IPS DF 19.7 (cell line): Measurements from ENCODE around the gene MAP2K5.
"Not testable (repeated sequence)": the region's sequence is repeated elsewhere in the genome, so short reads cannot be mapped to it uniquely, and the experiment has no call there.

Source experiments
- DNase-seq: peaks from one replicate; pipeline ENCODE4 v3.0.0-alpha.2; 2013; ENCODE audit warnings: low read depth, low spot score

Gene MAP2K5

DNA sequence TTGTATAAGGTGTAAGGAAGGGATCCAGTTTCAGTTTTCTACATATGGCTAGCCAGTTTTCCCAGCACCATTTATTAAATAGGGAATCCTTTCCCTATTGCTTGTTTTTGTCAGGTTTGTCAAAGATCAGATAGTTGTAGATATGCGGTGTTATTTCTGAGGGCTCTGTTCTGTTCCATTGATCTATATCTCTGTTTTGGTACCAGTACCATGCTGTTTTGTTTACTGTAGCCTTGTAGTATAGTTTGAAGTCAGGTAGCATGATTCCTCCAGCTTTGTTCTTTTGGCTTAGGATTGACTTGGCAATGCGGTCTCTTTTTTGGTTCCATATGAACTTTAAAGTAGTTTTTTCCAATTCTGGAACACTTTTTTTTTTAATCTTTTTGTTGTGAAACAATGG, 130.3 kb downstream of the MAP2K5 start:
- not testable (repeated sequence) for DNase-seq

DNA sequence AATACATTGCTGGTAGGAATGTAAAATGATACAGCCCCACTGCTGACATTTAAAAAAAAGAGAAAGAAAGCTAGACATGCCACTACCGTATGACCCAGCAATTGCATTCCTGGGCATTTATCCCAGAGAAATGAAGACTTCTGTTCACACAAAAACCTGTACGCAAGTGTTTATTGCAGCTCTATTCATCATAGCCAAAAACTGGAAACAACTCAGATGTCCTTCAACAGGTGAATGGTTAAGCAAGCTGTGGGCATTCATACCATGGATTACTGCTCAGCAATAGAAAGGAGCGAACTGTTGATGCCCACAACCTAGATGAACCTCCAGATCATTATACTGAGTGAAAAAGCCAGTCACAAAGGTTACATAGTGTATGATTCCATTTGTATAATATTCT, 132.5 kb downstream of the MAP2K5 start:
- DNase-seq: no peak

DNA sequence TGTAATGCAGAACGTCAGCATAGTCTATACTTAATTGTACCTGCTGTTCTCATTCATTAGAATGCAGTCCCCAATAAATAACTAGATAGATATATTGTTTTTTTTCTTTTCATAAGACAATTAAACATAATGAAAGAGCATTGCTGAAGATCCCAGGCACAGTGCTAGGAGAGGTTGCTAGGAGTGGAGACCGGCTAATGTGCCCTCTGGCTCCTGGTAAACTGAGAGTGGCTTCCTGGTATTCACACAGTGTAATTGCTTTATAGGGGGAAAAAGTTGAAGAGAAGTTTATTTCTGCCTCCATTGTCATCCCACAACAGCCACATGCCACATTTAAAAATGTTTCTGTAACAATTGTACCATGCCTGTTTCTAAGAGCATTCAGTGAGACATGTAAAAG, 135.6 kb downstream of the MAP2K5 start:
- DNase-seq: no peak

DNA sequence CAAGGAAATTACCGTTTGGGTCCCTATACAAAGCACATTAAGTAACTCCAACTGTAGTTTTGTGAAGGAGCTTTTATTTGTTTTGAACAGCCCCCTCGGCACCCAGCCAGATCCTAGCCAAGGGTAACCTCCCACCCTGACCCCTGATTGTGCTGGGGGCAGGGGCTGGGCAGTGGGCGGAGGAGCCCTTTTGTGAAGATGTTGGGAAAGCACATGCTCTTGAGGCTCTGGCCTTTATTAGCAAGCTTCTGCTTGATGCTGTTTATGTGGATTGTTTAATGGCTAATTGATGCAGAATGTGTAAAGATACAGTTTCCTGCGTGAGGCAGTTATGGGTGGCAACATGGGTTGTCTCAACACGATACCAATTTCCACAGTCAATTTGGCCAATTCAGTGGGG, 136.5 kb downstream of the MAP2K5 start:
- DNase-seq: no peak

DNA sequence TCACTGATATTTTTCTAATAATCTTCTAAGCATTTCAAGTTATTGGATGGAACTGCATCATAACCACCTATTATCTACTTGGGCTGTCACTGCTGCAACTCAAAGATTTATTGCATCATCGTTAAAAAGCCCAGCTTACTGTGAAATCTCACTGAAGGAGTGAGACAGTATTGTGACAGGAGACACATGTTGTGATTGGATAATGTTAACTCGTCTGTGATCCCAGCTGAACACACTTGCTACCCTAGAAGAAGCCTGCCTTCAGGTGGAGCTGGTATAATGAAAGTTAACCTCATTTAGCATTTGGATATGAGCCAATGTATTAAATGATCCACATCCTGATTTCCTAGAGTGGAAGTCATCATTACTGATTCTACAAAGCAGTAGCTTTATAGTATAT, 138.1 kb downstream of the MAP2K5 start:
- no peak for DNase-seq

DNA sequence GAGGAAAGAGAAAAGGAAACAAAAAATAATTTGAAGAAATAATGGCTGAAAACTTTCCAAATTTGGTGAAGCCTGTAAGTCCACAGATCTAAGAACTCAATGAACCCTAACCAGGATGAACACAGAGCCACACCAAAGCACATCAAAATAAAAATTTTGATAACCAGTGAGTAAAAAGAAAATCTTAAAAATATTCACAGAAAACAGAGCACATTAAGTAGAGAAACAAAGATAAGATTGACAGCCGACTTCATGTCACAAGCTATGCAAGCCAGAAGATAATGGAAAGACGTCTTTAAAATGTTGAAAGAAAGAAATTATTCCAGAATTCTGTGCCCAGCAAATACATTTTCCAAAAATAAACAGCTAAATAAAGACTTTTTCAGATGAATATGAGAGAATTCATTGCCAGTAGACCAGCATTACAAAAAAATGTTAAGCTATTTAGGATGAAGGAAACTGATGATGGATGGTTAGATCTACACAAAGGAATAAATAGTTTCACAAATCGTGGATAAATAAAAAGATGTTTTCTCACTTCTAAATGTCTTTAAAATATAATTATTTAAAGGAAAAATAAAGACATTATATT, 142.6 kb downstream of the MAP2K5 start:
- peak; percentile 59 for DNase-seq

DNA sequence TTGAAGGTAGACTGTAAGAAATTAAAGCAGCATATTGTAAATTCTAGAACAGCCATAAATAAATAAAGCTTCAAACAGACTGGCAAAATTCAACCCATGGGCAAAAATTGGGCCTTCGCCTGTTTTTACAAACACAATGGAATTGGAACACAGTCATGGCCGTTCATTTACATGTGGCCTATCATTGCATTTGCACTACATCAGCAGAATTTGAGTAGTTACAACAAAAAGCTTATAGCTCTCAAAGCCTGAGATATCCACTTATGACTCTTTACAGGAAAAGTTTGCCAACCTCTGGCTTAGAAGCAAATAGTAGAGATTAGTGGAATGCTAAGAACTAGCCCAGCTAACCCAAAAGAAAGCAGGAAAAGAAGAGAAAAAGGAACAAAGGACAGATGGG, 143.2 kb downstream of the MAP2K5 start:
- DNase-seq: no peak

DNA sequence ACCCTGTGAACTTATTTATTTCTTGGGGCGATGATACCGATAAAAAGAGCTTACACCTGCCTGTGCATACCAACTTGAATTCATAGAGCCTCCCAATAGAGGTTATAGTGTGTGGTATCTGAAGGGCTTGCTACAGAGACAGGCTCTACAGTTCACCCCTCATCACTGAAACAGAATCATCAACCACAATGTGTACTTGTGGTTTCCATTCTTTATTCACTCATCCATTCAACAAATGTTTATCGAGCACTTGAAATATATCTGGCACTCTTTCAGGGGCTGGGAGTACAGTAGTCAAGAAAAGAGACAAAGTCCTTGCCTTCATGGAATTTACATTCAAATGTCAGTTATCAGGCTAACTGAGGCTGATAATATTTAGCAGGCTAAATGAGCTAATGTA, 148.4 kb downstream of the MAP2K5 start:
- DNase-seq: no peak

DNA sequence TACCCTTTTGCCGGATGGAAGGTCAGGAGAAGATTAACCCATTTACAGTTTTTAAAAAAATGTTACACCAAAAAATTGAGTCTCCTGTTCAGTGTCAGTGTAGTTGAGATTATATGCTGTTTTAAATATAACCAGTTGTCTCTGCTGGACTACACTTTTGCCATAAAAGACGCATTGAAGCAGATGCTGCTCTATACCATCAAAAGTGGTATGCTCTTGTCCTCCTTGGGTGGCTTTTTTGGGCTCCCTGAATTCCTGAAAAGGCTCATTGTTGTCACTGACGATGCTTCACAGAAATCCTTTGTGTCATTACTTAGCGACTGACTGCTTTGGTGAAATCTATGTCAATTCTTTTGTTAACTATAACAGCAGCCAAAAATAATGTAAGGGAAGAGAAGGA, 148.9 kb downstream of the MAP2K5 start:
- no peak for DNase-seq

DNA sequence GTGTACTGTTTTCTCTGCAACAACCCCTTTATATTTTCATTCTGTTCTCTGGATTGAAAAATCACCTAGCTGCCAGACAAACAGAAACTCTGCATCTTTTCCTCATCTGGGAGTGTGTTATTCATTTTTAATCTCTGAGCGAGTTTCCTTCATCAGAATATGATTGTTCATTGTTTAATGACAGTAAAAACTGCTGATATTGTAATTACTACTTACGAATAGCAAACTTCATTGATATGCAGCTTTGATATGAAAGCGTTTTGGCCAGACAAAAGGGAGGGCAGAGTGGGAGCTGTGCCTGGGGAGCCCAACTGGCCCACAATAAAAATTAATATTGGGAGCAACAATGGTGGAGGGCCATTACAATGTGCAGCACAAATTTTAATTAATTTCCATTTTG, 150.1 kb downstream of the MAP2K5 start:
- no peak for DNase-seq

DNA sequence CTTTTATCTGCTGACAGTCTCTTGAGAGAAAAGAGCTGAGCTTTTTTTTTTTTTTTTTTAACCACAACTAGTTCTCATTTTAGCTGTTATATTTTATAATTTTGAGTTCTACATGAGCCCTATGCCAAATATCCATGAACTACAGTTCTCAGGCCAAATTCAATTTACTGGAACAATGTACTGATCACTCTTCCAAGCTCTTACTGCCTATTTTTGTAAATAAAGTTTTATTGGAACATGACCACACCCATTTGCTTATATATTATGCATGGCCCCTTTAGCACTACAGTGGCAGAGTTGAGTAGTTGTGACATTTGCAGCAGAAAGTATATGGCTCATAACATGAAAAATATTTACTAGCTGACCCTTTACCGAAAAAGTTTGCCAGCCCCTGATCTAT, 153.6 kb downstream of the MAP2K5 start:
- DNase-seq: no peak

DNA sequence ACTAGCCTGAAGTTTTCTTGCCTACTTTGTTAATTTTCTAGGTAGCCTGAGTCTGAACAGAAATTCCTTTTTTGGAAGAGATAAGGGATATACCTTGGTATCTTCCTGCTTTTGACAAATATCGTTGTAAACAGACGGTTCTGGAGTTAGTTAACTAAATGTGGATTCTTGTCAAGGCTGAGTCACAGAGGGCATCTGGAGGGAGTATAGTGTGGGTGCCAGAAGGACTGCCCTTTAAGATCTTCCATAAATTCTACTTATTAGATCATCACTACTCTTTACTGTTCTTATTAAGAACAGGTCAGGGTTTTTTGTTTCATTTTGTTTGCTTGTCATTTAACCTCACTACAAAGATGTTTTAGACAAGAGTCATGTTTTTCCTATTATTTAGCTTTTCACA, 157.5 kb downstream of the MAP2K5 start:
- no peak for DNase-seq

DNA sequence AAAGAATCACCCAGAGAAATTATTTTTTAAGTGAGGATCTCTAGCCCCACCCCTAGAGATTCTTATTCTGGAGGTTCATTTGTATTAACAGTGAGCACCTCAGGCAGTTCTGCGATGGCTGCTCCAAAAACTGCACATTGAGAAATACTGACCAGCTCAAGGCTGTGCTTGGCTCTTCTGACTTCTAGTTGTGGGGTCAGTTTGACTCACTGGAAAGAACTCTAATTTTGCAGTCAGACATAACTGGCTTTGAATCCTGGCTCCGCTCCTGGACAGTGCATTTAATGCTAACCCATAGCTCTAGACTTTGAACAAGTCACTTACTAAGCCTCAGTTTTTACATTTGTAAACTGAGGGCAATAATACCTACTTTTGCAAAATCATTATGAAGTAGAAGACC, 159.2 kb downstream of the MAP2K5 start:
- DNase-seq: no peak

DNA sequence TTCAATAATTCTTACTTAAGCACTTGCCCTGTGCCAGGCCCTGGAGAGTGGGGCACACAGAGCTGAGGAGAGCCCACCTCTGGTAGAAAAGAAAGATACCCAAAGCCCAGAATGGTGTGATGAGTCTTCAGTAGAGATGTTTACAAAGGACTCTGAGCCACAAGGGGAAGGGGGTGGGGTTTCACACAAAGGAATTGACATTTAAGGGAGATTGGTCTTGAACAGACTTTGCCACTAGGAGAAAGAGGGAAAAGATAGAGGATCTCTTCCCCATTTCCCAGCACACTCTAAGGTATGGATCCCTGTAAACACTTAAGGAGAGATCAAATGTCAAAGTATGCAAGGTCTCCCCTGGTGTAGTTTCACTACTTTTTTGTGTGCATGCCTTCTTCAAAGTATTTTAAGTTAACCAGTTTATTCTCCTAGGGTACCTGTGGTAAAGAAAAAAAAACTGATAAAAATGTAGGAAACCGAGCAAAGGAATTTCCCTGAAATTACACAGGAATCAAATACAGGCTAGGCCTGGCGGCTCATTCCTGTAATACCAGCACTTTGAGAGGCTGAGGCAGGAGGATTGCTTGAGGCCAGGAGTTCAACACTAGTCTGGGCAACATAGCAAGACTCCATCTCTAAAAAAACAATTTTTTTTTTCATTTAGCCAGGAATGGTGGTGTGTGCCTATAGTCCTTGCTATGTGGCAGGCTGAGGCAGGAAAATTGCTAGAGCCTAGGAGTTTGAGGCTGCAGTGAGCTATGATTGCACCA, 165.2 kb downstream of the MAP2K5 start:
- peak; percentile 47 for DNase-seq

DNA sequence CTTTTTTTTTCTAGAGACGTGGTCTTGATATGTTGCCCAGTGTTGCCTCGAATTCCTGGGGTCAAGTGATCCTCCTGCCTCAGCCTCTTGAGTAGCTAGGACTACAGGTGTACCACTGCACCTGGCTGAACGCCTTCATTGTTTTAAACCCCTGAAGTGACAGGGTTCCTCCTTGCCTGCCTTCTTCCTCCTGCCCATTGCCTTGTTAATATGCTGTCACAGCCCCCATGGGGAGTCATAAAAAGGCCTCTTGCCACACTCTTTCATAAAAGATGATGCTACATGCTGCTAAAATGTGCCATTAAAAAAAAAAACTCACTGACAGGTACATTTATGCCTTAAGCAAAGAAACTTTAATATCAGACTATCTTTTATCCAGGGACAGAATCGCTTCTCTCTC, 166.0 kb downstream of the MAP2K5 start:
- DNase-seq: no peak

DNA sequence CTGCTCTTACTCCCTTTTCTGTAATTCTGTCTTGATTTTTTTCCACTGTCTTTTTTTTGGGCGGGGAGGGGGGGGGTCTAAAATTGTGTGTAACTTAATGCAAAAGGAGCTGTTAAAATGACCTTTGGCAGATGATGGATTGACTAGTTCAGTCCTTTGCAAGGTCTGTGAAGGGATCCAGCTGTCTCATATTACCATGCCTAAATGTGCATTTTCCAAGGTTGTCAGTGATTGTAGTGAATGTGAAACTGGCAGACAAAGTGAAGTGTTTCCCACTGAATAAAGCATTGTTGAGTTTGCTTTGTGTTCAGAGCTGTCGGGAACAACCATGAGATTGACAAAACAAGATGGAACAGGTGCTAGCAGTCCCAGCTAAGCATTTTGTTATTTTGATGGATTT, 172.7 kb downstream of the MAP2K5 start:
- no peak for DNase-seq

DNA sequence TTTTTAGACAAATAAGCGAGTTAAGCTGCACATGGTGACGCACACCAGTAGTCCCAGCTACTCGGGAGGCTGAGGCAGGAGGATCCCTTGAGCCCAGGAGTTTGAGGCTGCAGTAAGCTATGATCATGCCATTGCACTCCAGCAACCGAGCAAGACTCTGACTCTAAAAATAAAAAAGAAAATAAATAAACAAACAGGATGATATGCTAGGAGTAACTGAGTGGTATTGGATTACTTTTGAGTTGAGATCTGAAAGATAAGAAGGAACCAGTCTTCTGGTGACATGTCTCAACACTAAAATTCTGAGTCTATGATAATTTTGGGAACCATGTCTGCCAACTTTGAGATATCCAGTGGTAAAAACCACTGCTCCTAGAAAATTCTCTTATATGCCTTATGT, 173.7 kb downstream of the MAP2K5 start:
- DNase-seq: no peak

DNA sequence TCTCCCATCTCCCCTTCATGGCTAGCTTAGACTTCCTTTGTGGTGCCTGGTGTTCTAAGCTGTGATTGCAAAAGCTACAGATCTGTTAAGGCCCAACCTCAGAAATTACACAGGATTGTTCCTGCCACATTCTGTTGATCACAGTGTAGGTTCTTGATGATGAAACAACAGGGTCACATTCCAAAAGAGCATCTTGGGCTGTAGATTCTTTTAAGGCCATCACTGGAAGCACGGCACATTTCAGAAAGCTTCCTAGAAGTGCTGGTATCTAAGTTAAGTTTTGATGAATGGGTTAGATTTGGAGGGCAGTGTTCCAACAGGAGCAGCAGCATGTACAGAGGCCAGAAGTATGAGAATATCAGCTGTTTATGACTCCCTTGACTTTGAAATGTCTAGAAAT, 175.3 kb downstream of the MAP2K5 start:
- no peak for DNase-seq

DNA sequence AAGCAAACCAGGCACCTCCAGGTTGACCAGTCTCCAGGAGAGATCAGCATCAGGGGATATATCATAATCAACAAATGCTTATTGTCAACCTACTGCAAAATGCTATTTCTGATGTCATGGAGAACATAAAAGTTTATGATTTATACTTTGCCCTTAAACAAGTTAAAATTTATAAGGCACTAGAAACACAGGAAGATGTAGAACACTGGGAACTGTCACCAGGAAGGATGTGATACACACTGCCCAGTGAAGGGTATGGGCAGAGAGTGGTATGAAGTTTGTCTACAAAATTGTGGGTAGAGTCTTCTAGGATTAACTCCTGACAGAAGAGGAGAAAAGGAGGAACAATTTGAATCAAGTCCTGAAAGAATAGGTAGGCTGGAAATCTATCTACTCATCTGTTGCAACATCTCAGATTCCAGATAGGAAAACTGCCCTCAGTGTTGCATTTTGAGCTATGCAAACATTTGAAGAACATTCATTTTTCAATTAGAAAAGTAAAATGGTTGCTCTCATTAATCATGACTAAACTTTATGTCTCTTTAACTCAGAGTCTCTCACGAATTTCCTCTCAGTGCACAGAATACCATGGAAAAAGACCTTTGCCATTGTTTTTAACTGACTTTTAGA, 176.9 kb downstream of the MAP2K5 start:
- no peak for DNase-seq

DNA sequence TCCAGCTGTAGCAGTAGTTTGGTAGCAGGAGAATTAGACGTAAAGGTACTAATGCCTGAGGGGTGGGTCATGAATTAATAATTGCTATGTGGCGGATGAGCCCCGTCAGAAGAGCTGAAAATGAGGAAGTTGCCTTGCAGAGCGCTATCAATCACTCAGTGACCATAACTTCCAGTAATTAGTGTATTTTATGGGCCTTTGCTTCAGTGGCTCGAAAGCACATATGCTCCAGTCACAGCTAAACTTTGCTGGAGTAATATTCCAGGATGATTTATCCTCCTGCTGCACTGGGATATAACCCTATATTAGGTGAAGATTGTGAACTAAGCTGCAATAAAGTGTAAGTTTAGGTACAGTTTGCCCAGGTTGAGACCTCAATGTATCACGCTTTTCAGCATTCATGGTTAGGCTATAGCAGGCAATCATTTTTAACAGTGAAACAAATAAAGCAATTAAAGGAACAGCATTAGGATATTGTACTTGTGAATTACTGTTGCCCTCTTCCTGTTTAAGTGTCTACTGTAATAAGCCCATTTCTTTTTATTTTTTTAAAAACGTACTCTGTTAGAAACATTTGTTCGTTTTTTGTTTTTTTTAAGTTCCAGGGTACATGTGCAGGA, 178.2 kb downstream of the MAP2K5 start:
- no peak for DNase-seq

DNA sequence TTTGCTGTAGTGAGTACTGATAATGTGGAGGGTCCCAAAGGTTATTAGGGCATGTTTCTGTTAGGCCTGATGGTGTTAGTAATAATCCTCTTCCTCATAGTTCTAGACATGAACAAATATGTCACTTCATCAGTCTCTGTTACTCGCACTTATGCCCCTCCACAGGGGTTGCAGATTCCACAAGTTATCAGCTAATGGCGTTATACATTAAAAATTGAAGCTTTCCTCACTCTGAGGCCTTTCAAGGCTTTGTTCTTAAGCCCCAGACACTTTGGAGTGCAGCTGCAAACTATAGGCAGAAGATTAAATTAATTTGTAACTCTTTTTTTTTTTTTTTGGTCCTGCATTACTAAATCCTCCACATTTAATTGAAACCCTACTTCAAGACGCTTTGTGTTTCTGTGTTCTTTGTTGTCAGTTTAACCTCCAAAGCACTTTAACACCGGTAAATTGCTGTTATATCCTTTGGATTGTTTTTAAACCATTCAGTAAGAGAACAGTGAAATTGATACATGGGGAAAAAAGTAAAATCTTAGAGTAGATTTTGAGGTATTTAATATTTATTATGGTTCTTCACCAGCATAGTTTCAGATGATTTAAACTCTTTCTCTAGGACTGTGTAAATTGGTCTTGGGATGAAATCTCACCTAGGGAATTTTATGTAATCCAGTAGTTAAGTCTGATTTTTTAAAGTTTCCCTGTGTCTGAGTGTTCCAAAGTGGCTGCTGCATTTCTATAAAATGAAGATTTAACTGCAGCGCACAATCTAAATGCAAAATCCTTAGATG, 179.7 kb downstream of the MAP2K5 start:
- DNase-seq: no peak
